HEK293T (cell line): Measurements from ENCODE around the gene TRIM58.

ENCODE experiments used
- BHLHE40 ChIP-seq: fragments of 450-650 bp; IDR thresholded peaks from 2 replicates; pipeline ENCODE4 v1.6.1; 2016; ENCODE audit warnings: mild to moderate bottlenecking, moderate library complexity, borderline replicate concordance
- ELF4 ChIP-seq: fragments of 450-650 bp; IDR thresholded peaks from 2 replicates; pipeline ENCODE4 v1.6.1; 2017; ENCODE audit warnings: antibody characterized with exemption
- FOXA1 ChIP-seq: fragments of 450-650 bp; IDR thresholded peaks from 2 replicates; pipeline ENCODE4 v1.6.1; 2016; ENCODE audit warnings: mild to moderate bottlenecking
- FOXM1 ChIP-seq: fragments of 450-650 bp; IDR thresholded peaks from 2 replicates; pipeline ENCODE4 v1.6.1; 2017; ENCODE audit warnings: mild to moderate bottlenecking, borderline replicate concordance
- HDGF ChIP-seq: fragments of 450-650 bp; IDR thresholded peaks from 2 replicates; pipeline ENCODE4 v1.6.1; 2017; ENCODE audit warnings: antibody characterized with exemption, borderline replicate concordance
- LEF1 ChIP-seq: fragments of 450-650 bp; IDR thresholded peaks from 2 replicates; pipeline ENCODE4 v1.6.1; 2017; ENCODE audit warnings: mild to moderate bottlenecking, borderline replicate concordance
- SP1 ChIP-seq: fragments of 450-650 bp; IDR thresholded peaks from 2 replicates; pipeline ENCODE4 v1.6.1; 2017
- SUZ12 ChIP-seq: fragments of 450-650 bp; IDR thresholded peaks from 2 replicates; pipeline ENCODE4 v1.6.1; 2016; ENCODE audit warnings: mild to moderate bottlenecking
- TARDBP ChIP-seq: fragments of 450-650 bp; IDR thresholded peaks from 2 replicates; pipeline ENCODE4 v1.6.1; 2016
- ZNF384 ChIP-seq: fragments of 450-650 bp; IDR thresholded peaks from 2 replicates; pipeline ENCODE4 v1.6.1; 2016
- TF ChIP-seq, protein P1 (sequence below): fragments of 450-650 bp; IDR thresholded peaks from 2 replicates; pipeline ENCODE4 v1.6.1; 2016

- TF ChIP-seq HDGF (no peak), SP1 (no peak), BHLHE40 (no peak), FOXM1 (no peak), LEF1 (no peak), ELF4 (no peak), TARDBP (no peak), FOXA1 (no peak), ZNF384 (no peak), SUZ12 (no peak)
- TF ChIP-seq, protein P1, sequence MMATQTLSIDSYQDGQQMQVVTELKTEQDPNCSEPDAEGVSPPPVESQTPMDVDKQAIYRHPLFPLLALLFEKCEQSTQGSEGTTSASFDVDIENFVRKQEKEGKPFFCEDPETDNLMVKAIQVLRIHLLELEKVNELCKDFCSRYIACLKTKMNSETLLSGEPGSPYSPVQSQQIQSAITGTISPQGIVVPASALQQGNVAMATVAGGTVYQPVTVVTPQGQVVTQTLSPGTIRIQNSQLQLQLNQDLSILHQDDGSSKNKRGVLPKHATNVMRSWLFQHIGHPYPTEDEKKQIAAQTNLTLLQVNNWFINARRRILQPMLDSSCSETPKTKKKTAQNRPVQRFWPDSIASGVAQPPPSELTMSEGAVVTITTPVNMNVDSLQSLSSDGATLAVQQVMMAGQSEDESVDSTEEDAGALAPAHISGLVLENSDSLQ: no peak
Observed at GRCh38 chr1:247914941-247915662, 58.1 kb downstream of the TRIM58 start.
